SJCRH30 (cell line): ENCODE data around the gene CHPT1. TPM values are rescaled to one million over a fixed set of nuclear protein-coding genes. Genes with fewer than 3 reads are reported as not detected.
"Not testable (repeated sequence)": the region's sequence is repeated elsewhere in the genome, so short reads cannot be mapped to it uniquely, and the experiment has no call there.

ENCODE experiments used
- DNase-seq, 2 experiments: peaks; one replicate each; pipeline ENCODE4 v3.0.0-alpha.2; 2015 to 2020
- H3K27ac ChIP-seq: fragments of 250-450 bp; sonication (Bioruptor Pico); 2 replicates; pipeline ENCODE4 v1.5.1; 2020; ENCODE audit warnings: mild to moderate bottlenecking, moderate library complexity
- H3K27me3 ChIP-seq: fragments of 250-450 bp; sonication (Bioruptor Pico); 2 replicates; pipeline ENCODE4 v1.5.1; 2020; ENCODE audit warnings: mild to moderate bottlenecking, moderate library complexity
- H3K36me3 ChIP-seq: fragments of 250-450 bp; sonication (Bioruptor Pico); 2 replicates; pipeline ENCODE4 v1.5.1; 2020; ENCODE audit warnings: mild to moderate bottlenecking, moderate library complexity
- H3K4me1 ChIP-seq: fragments of 250-450 bp; sonication (Bioruptor Pico); 2 replicates; pipeline ENCODE4 v1.5.1; 2020; ENCODE audit warnings: mild to moderate bottlenecking, moderate library complexity
- H3K4me3 ChIP-seq: fragments of 250-450 bp; sonication (Bioruptor Pico); 2 replicates; pipeline ENCODE4 v1.5.1; 2020; ENCODE audit warnings: mild to moderate bottlenecking, moderate library complexity
- H3K9me3 ChIP-seq: fragments of 250-450 bp; sonication (Bioruptor Pico); replicated peaks from 2 replicates; pipeline ENCODE4 v1.5.1; 2020; ENCODE audit warnings: mild to moderate bottlenecking, moderate library complexity
- total RNA-seq: library from RNA; depleted of rRNA; stranded (reverse); fragments of >200 nt; shearing (Covaris generic); gene quantifications from 2 replicates; pipeline ENCODE4 v1.2.3, GENCODE V29; 2014

Gene CHPT1
- total RNA-seq, 1 experiment from 2014 or later, result 22.4 TPM

DNA sequence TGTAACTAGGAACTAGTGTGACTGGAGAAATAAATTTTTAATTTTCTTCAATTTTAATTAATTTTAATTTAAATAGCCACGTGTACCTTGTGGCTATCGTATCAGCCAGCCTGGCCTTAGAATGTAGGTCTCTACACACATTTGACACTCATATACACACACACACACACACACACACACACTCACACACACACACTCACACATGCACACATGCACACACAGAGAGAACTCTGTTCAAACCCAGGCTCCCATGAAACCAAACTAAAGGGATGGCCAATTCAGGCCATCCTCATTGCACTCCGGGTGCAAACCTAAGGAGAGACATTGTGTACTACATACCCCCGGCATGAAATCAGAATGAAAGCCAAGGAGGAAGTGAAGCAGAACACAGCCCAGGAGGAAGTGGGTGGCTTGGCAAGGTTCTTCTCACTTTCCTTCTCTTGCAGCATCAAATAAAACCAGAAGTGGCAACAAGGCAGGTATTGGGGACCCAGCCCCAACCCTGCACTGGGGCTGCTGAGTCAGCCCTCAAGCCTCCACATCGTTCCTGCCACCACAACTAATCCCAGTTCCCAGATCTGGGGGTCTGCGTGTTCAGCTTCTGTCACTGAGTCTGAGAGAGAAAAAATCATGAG, 26.2 kb upstream of the CHPT1 start:
- Histone ChIP-seq H3K27me3 (no peaks in the 10 kb centered on the region; the same call in 1 of the 2 replicates), H3K27ac (no peak overlapping the region), H3K9me3 (no peaks in the 10 kb centered on the region), H3K36me3 (no peaks in the 10 kb centered on the region), H3K4me1 (no peaks in the 10 kb centered on the region), H3K4me3 (no peak overlapping the region)
- no peak for DNase-seq

DNA sequence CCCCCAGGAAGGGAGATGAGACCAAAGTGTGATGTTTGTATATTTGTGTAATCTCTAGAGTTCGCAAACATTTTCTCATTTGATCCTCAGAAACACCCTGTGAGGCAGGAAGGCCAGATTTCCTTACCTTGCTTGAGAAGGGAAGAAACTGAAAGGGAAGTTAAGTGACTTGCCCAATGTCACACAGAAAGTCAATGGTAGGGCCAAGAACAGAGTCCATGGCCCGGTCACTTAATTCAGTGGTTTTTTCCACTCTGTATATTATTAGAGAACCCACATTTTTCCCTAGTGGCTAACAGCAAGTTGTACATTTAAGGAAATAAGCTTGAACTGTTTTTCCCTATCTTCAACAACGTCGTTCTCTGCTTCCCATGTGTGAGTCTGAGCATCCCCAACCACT, 25.6 kb upstream of the CHPT1 start:
- no peaks in the 10 kb centered on the region for H3K36me3 ChIP-seq
- no peak overlapping the region for H3K27ac ChIP-seq
- H3K27me3 ChIP-seq, result no peaks in the 10 kb centered on the region; the same call in 1 of the 2 replicates
- DNase-seq, result no peak
- H3K4me1 ChIP-seq, result no peaks in the 10 kb centered on the region
- no peak overlapping the region for H3K4me3 ChIP-seq
- no peaks in the 10 kb centered on the region for H3K9me3 ChIP-seq

DNA sequence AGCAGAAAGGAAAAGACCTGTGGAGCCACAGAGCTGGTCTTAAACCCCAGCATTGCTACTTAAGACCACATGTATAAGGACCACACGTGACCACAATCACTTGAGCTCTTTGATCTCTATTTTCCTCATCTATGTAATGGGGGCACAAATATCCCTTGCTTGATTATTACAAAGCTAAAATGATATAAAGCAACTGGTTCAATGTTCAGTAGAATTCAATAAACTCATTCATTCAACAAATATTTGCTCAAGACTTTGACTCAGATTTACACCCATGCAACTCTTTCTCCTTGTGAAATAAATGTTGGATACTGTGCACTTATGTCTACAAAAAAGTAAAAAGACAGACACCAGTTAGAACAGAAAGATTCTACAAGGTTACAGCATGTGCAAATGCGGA, 21.9 kb upstream of the CHPT1 start:
- no peaks in the 10 kb centered on the region for H3K9me3 ChIP-seq
- no peak overlapping the region for H3K4me3 ChIP-seq
- H3K27ac ChIP-seq, result no peak overlapping the region
- no peaks in the 10 kb centered on the region; the same call in 1 of the 2 replicates for H3K27me3 ChIP-seq
- no peak for DNase-seq
- H3K36me3 ChIP-seq, result no peaks in the 10 kb centered on the region
- H3K4me1 ChIP-seq, result no peaks in the 10 kb centered on the region

DNA sequence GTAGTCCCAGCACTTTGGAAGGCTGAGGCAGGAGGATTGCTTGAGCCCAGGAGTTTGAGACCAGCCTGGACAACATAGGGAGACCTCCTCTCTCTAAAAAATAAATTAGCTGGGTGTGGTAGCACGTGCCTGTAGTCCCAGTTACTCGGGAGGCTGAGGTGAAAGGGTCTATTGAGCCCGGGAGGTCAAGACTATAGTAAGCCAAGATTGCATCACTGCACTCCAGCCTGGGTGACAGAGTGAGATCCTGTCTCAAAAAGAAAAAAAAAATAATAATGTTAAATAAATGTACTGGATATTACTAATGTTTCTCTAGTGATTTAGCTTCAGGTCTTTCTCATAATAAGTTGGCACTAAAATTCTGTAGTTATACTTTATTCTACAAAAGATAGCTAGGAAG, 20.9 kb upstream of the CHPT1 start:
- H3K36me3 ChIP-seq, H3K4me3 ChIP-seq, H3K27ac ChIP-seq, H3K4me1 ChIP-seq, DNase-seq, H3K9me3 ChIP-seq, H3K27me3 ChIP-seq: not testable (repeated sequence)

DNA sequence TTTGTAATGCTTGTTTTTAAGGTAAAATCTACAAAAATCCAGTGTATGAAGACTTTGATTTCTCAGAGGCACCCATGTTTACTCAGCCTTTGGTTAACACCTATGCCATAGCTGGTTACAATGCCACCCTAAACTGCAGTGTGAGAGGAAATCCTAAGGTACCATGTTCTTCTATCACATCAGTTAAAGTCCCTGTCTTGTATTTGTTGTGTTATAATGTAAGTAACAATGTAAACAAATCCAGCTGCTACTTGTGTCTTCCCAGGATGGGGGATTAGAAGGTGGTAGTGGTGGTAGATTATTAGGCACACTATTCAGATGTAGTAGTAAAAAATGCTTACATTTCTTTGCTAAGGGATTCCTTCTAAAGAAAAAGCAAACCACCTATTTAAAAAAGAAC, 19.4 kb upstream of the CHPT1 start:
- Histone ChIP-seq H3K27me3 (no peaks in the 10 kb centered on the region), H3K36me3 (no peaks in the 10 kb centered on the region), H3K4me1 (no peaks in the 10 kb centered on the region), H3K4me3 (no peak overlapping the region), H3K27ac (no peak overlapping the region), H3K9me3 (no peaks in the 10 kb centered on the region)
- no peak for DNase-seq

DNA sequence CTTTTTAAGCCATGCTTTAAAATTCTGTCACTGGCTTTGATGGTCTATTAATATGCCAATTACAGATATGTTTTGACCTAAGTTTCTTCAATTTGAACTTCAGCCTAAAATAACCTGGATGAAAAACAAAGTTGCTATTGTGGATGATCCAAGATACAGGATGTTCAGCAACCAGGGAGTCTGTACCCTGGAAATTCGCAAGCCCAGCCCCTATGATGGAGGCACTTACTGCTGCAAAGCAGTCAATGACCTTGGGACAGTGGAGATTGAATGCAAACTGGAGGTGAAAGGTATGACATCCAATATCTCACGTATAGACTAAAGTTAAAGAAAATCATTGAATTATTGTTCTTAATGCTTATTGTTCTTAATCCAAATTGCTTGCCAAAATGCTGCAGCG, 17.2 kb upstream of the CHPT1 start:
- Histone ChIP-seq H3K27me3 (no peaks in the 10 kb centered on the region), H3K4me1 (no peaks in the 10 kb centered on the region), H3K36me3 (no peaks in the 10 kb centered on the region), H3K9me3 (no peaks in the 10 kb centered on the region), H3K27ac (no peak overlapping the region), H3K4me3 (no peak overlapping the region)
- no peak for DNase-seq

DNA sequence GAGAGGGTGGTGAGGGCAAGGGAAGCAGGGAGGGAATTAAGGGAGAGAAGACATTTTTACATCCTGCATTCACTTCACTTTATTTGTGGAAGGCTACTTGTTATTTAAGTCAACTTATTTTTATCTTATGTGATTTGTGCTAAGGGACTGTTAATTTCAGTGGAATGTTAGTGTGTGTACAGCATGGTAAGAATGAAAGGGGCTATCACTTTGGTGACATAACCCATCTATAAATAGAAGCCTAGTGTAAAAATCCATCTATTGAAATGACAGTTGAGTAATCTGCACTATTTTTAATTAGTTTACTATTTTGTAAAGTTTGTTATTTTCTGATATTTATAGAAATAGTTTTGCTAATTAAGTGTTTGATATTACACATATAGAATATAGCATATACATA, 16.8 kb upstream of the CHPT1 start:
- DNase-seq, result no peak
- H3K9me3 ChIP-seq, result no peaks in the 10 kb centered on the region

DNA sequence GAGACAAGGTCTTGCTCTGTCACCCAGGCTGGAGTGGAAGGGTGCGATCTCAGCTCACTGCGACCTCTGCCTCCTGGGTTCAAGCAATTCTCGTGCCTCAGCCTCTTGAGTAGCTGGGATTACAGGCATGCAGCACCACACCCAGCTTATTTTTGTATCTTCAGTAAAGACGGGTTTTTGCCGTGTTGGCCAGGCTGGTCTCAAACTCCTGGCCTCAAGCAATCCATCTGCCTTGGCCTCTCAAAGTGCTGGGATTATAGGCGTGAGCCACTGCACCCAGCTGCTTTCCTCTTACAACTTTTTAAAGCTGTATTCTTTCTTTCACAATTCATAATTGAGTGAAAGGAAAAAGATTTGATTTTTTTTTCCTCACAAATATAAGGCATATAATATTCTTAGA, 15.8 kb upstream of the CHPT1 start:
- H3K4me1 ChIP-seq, H3K4me3 ChIP-seq, H3K27me3 ChIP-seq, H3K27ac ChIP-seq, H3K36me3 ChIP-seq, DNase-seq, H3K9me3 ChIP-seq: not testable (repeated sequence)

More for the DNA sequence above, 16.8 kb upstream of the CHPT1 start:
- H3K27me3 ChIP-seq, result no peaks in the 10 kb centered on the region
- H3K27ac ChIP-seq, result no peak overlapping the region
- H3K4me3 ChIP-seq, result no peak overlapping the region
- H3K4me1 ChIP-seq, result no peaks in the 10 kb centered on the region
- no peaks in the 10 kb centered on the region for H3K36me3 ChIP-seq

DNA sequence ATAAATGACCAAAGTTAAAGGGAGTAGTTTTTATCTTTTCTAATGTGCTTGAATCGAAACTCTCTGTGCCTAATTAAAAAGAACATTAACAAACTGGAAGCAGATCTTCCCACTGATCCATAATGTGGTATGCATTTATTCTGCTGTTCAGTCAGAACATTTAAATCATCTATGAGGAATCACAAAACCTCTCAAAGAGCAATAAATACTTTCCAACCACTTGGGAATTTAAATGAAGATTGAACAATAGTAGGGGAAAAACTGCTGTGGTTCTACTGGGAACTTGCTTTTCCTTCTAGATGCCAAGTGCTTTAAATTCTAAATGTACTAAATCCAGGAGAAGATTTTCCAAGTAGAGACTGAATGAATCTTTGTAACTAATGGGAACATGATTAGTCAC, 12.3 kb upstream of the CHPT1 start:
- Histone ChIP-seq H3K9me3 (no peaks in the 10 kb centered on the region), H3K4me3 (no peak overlapping the region), H3K4me1 (no peaks in the 10 kb centered on the region), H3K36me3 (no peaks in the 10 kb centered on the region), H3K27me3 (no peaks in the 10 kb centered on the region), H3K27ac (no peak overlapping the region)
- no peak for DNase-seq

DNA sequence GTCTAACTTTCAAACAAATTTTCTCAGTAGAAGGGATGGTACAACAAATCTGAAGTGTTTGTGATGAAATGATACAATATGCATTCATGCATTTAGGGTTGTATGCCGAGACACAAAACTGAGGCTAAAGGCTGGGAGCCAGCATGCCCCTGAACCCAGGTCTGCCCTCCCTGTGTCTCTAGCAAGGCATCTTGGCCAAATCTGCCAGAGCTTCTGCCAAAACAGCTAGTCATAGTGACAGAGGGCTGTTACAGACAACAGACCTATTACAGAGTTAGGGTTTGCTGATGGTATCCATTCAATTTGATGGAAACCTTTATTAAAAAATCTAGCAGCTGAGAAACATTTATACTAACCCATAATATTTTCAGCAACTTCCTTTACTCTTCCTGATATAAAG, 11.3 kb upstream of the CHPT1 start:
- Histone ChIP-seq H3K4me3 (no peak overlapping the region), H3K27ac (no peak overlapping the region), H3K4me1 (no peaks in the 10 kb centered on the region), H3K27me3 (no peaks in the 10 kb centered on the region), H3K36me3 (no peaks in the 10 kb centered on the region), H3K9me3 (no peaks in the 10 kb centered on the region)
- no peak for DNase-seq

DNA sequence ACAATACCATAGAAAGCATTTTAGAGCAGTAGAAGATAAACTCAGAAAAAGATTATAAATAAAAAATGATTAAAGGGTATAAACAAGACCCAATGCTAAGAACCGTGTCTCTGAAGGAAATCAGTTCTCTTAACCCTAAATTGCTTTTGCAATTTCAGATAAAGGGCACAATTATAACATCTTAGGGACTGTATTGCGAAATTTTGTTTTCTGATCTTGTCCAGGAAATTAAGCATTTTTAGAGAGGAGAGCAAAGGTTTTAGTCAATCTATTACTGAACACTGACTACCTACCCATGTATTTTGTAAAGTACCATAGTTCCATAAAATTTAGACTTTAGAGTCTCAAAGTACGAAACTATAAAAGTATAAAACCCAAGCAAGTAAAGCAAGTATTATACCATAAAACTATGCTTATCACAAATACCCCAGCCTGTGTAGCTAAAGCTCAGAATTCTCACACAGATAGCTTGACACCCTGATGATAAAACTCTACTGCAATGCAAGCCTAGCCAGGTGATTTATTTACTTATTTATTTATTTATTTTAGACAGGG, 6.8 kb upstream of the CHPT1 start:
- Histone ChIP-seq H3K36me3 (no peaks in the 10 kb centered on the region), H3K27me3 (no peaks in the 10 kb centered on the region), H3K4me1 (no peaks in the 10 kb centered on the region), H3K4me3 (no peak overlapping the region), H3K9me3 (no peaks in the 10 kb centered on the region), H3K27ac (no peak overlapping the region)
- DNase-seq, result no peak

DNA sequence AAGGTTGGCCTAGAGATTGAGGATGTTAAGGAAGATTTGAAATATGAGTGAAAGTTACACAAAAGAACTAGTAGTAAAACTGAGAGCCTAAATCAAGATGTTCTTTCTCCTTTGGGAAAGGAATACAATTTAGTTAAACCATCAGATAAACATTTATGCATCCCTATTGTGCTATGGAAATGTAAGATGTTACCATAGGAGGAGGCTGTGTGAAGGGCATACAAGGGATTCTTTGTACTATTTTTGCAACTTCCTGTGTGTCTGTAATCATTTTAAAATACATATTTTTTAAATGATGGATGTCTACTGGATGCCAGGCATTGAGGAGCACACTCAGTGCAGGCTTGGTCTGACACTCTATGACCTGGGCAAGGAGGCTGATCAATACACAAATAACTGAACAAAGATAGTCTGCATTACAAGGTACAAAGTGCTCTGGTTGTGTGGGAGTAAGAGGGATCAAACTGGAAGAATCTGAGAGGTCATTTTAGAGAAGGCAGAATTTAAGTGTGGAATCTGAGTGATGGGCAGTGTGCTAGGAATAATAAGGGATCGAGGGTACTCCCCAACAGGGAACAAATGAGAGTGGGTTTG, 5.8 kb upstream of the CHPT1 start:
- Histone ChIP-seq H3K4me1 (no peaks in the 10 kb centered on the region), H3K9me3 (no peaks in the 10 kb centered on the region), H3K27ac (no peak overlapping the region), H3K36me3 (no peaks in the 10 kb centered on the region), H3K27me3 (no peaks in the 10 kb centered on the region), H3K4me3 (no peak overlapping the region)
- DNase-seq, result no peak

DNA sequence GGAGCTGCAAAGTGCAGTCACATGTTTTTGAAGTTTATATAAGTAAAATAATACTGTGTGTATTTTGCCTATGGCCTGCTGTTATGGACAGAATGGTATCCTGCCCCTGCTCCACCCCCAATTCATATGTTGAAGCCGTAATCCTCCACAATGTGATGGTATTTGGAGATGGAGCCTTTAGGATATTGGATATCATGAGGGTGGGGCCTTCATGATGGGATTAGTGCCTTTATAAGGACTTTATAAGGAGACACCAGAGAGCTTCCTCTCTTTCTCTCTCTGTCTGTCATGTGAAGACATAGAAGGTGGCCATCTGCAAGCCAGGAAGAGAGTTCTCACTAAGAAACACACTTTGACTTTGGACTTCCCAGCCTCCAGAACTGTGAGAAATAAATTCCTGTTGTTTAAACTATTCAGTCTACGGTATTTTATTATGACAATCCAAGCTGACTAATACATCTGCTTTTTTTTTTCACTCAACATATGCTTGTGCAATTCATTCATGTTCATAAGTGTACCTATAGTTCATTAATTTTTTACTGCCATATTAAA, 3.1 kb upstream of the CHPT1 start:
- Histone ChIP-seq H3K27ac (no peak overlapping the region), H3K4me1 (no peaks in the 10 kb centered on the region), H3K27me3 (no peaks in the 10 kb centered on the region), H3K4me3 (no peak overlapping the region), H3K9me3 (no peaks in the 10 kb centered on the region), H3K36me3 (no peaks in the 10 kb centered on the region)
- DNase-seq, result no peak

DNA sequence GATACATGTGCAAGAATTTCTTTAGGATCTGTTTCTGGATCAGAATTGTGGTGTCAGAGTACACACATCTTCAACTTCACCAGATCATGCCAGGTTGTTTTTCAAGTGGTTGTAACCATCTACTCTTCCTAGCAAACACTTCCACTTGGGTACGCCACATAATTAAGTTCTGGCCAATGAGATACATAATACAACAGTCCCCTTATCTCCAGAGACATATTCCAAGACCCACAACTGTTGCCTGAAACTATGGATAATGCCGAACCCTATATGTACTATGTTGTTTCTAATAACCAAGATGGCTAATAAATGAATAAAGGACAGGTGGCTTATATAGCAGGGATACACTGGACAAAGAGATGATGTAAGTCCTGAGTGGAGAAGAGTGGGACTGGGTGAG, 2.5 kb upstream of the CHPT1 start:
- no peaks in the 10 kb centered on the region for H3K27me3 ChIP-seq
- H3K9me3 ChIP-seq, result no peaks in the 10 kb centered on the region
- DNase-seq, result no peak
- no peak overlapping the region for H3K4me3 ChIP-seq
- H3K27ac ChIP-seq, result no peak overlapping the region
- no peaks in the 10 kb centered on the region for H3K4me1 ChIP-seq
- no peaks in the 10 kb centered on the region for H3K36me3 ChIP-seq

DNA sequence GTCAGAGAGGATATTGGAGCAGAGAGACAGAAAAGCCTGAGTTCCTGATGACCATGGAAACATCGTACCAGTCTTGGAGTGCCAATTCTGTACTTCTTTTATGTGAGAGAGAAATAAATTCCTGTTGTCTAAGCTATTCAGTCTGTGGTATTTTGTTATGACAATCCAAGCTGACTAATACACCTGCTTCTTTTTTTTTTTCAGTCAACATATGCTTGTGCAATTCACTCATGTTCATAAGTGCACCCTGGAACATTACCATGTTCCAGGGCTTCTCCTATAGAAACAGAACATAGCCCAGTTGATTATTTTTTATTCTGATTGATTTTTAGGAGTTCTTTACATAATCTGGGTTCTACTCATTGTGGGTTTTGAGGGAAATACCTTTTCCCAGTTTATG, 1.7 kb upstream of the CHPT1 start:
- DNase-seq, result no peak
- no peaks in the 10 kb centered on the region for H3K9me3 ChIP-seq
- no peaks in the 10 kb centered on the region for H3K36me3 ChIP-seq
- no peak overlapping the region for H3K27ac ChIP-seq
- H3K4me3 ChIP-seq, result no peak overlapping the region
- no peaks in the 10 kb centered on the region for H3K27me3 ChIP-seq
- no peaks in the 10 kb centered on the region for H3K4me1 ChIP-seq
